ENCODE measurements around the gene POLR3A. TPM values are rescaled to one million over a fixed set of nuclear protein-coding genes. Genes with fewer than 3 reads are reported as not detected.
"Not testable (repeated sequence)": the region's sequence is repeated elsewhere in the genome, so short reads cannot be mapped to it uniquely, and the experiment has no call there.

The POLR3A gene
- total and polyA plus RNA-seq, 8 donors = 14.0 to 19.5 (median 17.6) TPM

GRCh38 chr10:78071857-78072179 is 42.5 kb upstream of the POLR3A start:
- ATAC-seq = no peak
- no peaks in the 10 kb centered on the region for H3K9me3 ChIP-seq
- DNase-seq = no peak
- no peaks in the 10 kb centered on the region for H3K36me3 ChIP-seq
- no peaks in the 10 kb centered on the region for H3K4me1 ChIP-seq
- H3K27me3 ChIP-seq = no peaks in the 10 kb centered on the region
- no peak overlapping the region for H3K27ac ChIP-seq
- intact Hi-C loops (cut with DNase I) = no loop called here
- TF ChIP-seq CTCF (IDR thresholded peaks at IDR 0.05) = no peak
- no peak overlapping the region for H3K4me3 ChIP-seq

DNA sequence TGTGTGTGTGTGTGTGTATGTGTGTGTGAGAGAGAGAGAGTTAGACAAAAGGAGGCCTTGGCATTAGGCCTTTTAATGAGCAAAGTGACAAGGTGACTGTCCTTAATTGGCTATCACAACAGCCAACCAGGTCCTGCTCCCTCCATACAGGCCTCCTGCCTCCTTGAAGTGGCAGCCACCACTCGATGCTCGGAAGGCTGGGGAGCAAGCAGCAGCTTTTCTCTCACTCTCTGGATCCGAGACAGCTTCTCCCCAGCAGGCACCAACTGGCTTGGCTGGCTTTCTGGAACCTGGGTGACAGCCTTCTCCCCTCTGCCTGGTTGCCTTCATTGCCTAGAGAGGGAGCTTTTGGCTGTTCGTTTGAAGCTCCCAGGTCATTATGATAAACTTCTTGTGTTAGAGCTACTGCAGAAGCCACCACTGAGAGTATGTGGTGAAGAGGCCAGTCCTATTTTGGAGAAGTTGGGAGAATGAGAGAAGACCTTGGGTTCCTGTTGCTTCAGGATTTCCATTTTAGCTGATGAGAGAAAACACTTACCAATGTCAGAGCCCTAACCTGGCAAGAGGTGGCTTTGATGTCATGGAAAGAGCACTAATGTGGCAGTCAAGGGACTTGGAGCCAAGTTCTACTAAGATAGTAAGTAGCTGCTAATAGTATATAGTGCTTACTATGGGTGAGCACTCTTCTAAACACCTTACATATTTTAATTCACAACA is 42.0 kb upstream of the POLR3A start:
- Histone ChIP-seq H3K4me1 (no peaks in the 10 kb centered on the region), H3K27ac (no peak overlapping the region), H3K27me3 (no peaks in the 10 kb centered on the region), H3K4me3 (no peak overlapping the region), H3K9me3 (no peaks in the 10 kb centered on the region), H3K36me3 (no peaks in the 10 kb centered on the region)
- no peak for DNase-seq
- intact Hi-C loops (cut with DNase I) = no loop called here
- no peak for TF ChIP-seq CTCF (IDR thresholded peaks at IDR 0.05)
- ATAC-seq = no peak

- intact Hi-C loops (cut with DNase I) = no loop called here
- DNase-seq (no peak), ATAC-seq (no peak)
- Histone ChIP-seq H3K4me3 (no peak overlapping the region), H3K27ac (no peak overlapping the region), H3K27me3 (no peaks in the 10 kb centered on the region), H3K9me3 (no peaks in the 10 kb centered on the region), H3K36me3 (no peaks in the 10 kb centered on the region), H3K4me1 (no peaks in the 10 kb centered on the region)
- TF ChIP-seq CTCF (IDR thresholded peaks at IDR 0.05) = no peak
Observed at GRCh38 chr10:78070726-78071125, 41.4 kb upstream of the POLR3A start.

- H3K36me3 ChIP-seq; H3K27ac ChIP-seq; H3K9me3 ChIP-seq; intact Hi-C loops (cut with DNase I); H3K27me3 ChIP-seq; H3K4me1 ChIP-seq; DNase-seq; H3K4me3 ChIP-seq: not testable (repeated sequence)
- peak; percentile 67 for ATAC-seq
Observed at GRCh38 chr10:78070064-78070463, 40.7 kb upstream of the POLR3A start.

- Histone ChIP-seq H3K27me3 (no peaks in the 10 kb centered on the region), H3K9me3 (no peaks in the 10 kb centered on the region), H3K27ac (no peak overlapping the region), H3K36me3 (no peaks in the 10 kb centered on the region), H3K4me3 (no peak overlapping the region), H3K4me1 (no peaks in the 10 kb centered on the region)
- intact Hi-C loops (cut with DNase I) = no loop called here
- no peak for TF ChIP-seq CTCF (IDR thresholded peaks at IDR 0.05)
- no peak for ATAC-seq
- DNase-seq = peak in 1 of 4 donors; percentile 23
Observed at GRCh38 chr10:78069151-78069550, 39.8 kb upstream of the POLR3A start.
